HFF-Myc (cell line): Measurements from ENCODE around the gene ARRB1.
"Not testable (repeated sequence)": the region's sequence is repeated elsewhere in the genome, so short reads cannot be mapped to it uniquely, and the experiment has no call there.

Source experiments
- DNase-seq: peaks from one replicate; pipeline ENCODE4 v3.0.0-alpha.2; 2011; ENCODE audit warnings: low read depth; ENCODE audit errors: extremely low read depth
- H3K4me3 ChIP-seq: replicated peaks from 2 replicates; pipeline ENCODE4 v1.5.1; 2011; ENCODE audit warnings: low read depth, mild to moderate bottlenecking, control low read depth, low read length
- TF ChIP-seq, protein P1 (sequence below): IDR thresholded peaks from 2 replicates; pipeline ENCODE4 v1.5.1; 2012; ENCODE audit warnings: mild to moderate bottlenecking, low read depth, low read length, control low read depth; ENCODE audit errors: missing control alignments

ARRB1 gene

DNA sequence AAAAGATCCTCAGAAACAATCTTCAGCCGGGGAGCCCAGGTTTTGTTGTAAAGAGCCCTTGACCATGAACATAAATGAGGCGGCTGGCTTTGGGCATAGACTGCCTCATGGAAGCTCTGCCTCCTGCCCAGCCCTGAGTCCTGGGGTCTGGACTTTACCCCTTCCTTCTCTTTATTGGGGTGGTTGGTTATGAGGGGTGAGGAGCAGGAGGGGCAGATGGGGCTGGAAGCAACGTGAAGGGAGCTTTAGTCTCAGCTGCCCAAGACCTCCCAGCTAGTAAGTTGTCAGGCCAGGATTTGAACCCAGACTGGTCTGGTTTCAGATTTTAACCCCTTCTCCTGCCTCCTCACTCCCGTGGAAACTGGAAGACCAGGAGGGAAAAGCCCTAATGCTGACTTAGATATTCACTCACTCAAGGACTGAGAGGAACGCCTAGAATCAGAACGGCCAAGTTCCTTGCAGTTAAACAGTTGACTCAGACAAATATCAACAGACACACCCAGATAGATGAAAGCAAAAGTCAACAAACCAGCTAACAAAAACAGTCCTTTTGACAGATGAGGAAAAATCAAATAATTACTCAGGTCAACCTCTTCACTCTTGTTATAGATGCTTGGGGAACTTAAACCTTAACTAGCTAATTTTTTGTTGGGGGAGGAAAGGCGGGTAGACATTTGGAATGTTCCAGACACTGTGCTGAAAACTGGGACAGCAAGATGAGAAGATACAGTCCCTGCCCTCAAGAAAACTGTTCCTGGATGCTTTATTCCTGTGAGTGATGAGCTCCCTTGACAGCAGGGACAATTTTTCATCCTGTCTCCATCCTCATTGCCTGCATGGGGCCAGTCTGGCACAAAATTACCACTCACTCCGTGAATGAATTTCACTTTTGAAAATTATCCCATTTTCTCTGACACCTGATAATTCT, 20.8 kb upstream of the ARRB1 start:
- DNase-seq: no peak
- TF ChIP-seq, protein P1, sequence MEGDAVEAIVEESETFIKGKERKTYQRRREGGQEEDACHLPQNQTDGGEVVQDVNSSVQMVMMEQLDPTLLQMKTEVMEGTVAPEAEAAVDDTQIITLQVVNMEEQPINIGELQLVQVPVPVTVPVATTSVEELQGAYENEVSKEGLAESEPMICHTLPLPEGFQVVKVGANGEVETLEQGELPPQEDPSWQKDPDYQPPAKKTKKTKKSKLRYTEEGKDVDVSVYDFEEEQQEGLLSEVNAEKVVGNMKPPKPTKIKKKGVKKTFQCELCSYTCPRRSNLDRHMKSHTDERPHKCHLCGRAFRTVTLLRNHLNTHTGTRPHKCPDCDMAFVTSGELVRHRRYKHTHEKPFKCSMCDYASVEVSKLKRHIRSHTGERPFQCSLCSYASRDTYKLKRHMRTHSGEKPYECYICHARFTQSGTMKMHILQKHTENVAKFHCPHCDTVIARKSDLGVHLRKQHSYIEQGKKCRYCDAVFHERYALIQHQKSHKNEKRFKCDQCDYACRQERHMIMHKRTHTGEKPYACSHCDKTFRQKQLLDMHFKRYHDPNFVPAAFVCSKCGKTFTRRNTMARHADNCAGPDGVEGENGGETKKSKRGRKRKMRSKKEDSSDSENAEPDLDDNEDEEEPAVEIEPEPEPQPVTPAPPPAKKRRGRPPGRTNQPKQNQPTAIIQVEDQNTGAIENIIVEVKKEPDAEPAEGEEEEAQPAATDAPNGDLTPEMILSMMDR: no peak
- H3K4me3 ChIP-seq: no peak overlapping the region

DNA sequence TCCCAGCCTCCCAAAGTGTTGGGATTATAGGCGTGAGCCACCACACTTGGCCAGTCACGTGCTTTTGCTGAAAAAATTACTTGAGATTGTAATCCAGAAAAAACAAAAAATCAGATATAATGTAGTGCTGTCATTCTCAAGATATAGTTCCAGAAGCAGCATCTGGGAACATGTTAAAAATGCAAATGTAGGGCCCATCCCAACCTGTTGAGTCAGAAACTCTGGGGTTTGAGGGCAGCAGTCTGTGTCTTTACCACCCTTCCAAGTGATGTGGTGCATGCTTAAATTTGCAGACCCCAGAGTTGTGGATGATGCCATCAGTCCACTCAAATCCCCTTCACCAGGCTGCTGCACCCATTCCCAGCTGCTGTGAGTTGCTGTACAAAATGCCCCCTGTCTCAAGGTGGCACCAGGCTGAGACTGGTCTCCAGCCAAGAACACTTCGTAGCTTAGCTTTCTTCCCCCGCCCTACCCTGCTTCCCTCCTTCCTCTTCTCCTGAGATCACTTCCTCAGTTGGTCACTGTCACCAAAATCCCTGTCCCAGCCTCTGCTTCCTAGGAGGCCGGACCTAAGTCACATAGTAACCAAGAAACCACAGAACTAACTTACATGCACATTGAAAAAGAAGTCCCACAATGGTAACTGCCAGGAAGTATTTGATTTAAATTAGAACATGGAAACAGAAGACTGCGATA, 18.2 kb upstream of the ARRB1 start:
- H3K4me3 ChIP-seq: no peak overlapping the region
- TF ChIP-seq, protein P1: no peak
- no peak for DNase-seq

DNA sequence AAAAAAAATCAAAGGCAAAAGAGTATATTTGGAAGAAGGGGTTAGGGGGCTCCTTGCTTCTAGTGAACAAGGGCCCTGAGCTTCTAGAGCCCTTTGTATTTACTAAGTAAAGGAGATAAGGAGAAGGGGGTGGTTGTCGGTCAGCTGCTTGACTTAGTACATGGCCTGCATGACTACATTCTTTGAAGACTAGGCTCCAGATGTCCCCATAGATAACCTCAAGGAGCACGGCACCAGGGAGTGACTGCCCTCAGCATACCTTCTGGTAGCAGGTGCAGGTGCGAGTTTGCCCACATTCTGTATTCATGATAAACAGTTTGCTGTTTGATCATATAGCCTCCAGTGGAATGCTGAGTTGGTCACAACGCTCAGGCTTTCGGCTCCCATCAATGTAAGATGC, 15.4 kb upstream of the ARRB1 start:
- not testable (repeated sequence) for H3K4me3 ChIP-seq, DNase-seq

DNA sequence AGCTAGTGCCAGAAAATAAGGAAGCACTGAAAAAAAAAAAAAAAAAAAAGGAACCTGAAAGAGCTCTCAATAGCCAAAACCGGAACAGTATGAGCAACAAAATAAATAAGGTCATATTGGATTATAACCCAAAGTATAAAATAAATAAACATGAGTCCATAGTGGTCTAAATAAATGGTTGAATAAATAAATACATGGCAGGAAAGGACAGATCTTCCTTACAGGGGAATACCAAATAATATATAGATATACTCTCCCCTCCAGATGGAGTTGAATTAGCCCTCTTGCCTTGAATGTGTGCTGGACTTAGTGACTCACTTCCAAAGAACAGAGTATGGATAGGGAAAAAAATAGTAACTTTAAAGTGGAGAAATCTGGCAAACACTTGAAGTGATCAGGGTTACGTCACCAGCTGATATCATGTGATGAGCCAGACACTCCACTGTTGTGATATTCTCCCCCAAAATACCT, 14.3 kb upstream of the ARRB1 start:
- DNase-seq: peak; percentile 62
- TF ChIP-seq, protein P1: no peak
- no peak overlapping the region for H3K4me3 ChIP-seq

DNA sequence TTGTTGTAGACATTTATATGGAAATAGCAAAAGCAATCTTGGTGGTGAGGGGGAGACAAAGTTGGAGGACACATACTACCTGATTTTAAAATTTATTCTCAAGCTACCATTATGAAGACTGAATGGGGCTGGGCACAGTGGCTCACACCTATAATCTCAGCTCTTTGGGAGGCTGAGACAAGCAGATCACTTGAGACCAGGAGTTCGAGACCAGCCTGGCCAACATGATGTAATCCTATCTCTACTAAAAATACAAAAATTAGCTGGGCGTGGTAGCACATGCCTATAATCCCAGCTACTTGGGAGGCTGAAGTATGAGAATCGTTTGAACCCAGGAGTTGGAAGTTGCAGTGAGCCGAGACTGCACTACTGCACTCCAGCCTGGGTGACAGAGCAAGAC, 10.8 kb upstream of the ARRB1 start:
- not testable (repeated sequence) for DNase-seq, H3K4me3 ChIP-seq

DNA sequence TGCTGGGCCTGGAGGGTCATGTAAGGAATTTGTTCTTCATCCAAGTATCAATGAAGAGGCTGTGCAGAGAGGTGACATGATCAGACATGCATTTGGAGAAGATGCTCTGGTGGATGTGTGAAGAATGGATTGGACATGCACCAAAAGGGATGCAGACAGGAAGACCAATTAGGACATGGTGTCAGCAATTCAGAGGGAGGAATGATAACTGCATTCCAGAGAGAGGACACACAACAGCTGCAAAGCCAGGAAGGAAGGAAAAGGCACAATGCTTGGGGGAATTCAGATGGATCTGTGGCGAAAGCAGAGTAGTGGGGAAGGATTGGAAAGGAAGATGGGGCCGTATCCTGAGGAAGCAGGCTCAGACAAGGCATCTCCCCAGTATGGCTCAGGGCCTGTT, 5.2 kb upstream of the ARRB1 start:
- no peak overlapping the region for H3K4me3 ChIP-seq
- TF ChIP-seq, protein P1: no peak
- DNase-seq: no peak

DNA sequence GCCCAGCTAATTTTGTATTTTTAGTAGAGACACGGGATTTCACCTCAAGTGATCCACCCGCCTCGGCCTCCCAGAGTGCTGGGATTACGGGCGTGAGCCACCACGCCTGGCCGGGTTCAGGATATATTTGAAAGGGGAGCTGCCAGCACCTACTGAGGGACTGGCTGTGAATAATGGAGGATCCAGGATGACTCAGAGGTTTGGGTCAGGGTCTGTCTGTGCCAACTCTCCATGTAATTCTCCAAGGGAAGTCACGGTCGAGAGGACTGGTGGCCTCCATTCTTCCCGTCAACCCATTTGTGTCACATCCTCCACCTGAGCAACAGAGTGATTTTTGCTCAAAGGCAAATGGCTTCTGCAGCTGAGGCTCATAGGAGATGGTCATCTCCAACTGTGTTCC, 3.6 kb upstream of the ARRB1 start:
- DNase-seq: no peak
- TF ChIP-seq, protein P1: no peak
- H3K4me3 ChIP-seq: no peak overlapping the region
